Thoracic aorta (tissue), 2 donors: ENCODE results near the gene MTRF1. TPM values are rescaled to one million over a fixed set of nuclear protein-coding genes. Genes with fewer than 3 reads are reported as not detected.

Experiments
- ATAC-seq: fragments of 150-250 bp; one replicate; pipeline ENCODE4 v1.8.0; 2017; ENCODE audit warnings: low read depth; ENCODE audit not compliant: insufficient number of reproducible peaks, low FRiP score
- DNase-seq: peaks from one replicate; pipeline ENCODE4 v3.0.0-alpha.2; 2020; ENCODE audit warnings: low spot score
- H3K27ac ChIP-seq, 2 donors: fragments of 200-600 bp; sonication (generic); 1 replicate in 1 of 2; 2 replicates in 1 of 2; pipeline ENCODE4 v1.5.1; 2016; ENCODE audit warnings: mild to moderate bottlenecking in 2 of 2, moderate library complexity in 2 of 2
- H3K27me3 ChIP-seq: fragments of 200-600 bp; sonication (generic); replicated peaks from 2 replicates; pipeline ENCODE4 v1.6.0; 2016; ENCODE audit warnings: mild to moderate bottlenecking; ENCODE audit not compliant: insufficient read depth
- H3K36me3 ChIP-seq: fragments of 200-600 bp; sonication (generic); one replicate; pipeline ENCODE4 v1.5.1; 2016
- H3K4me1 ChIP-seq, 2 donors: fragments of 200-600 bp; sonication (generic); 1 replicate in 1 of 2; 2 replicates in 1 of 2; pipeline versions ENCODE4 v1.5.1 to v1.6.0; 2016; ENCODE audit warnings: low read depth in 2 of 2, mild to moderate bottlenecking in 1 of 2; ENCODE audit not compliant: control insufficient read depth in 1 of 2
- H3K4me3 ChIP-seq: fragments of 200-600 bp; sonication (generic); 2 replicates; pipeline ENCODE4 v1.5.1; 2016; ENCODE audit warnings: mild to moderate bottlenecking
- H3K9me3 ChIP-seq: fragments of 200-600 bp; sonication (generic); 2 replicates; pipeline ENCODE4 v1.5.1; 2016
- CTCF ChIP-seq: fragments of 200-600 bp; sonication (generic); IDR thresholded peaks from one replicate; pipeline ENCODE4 v1.5.1; 2019; ENCODE audit warnings: antibody characterized with exemption
- total RNA-seq, 2 donors: library from RNA; depleted of rRNA; stranded (reverse); fragments of >200 nt; gene quantifications; one replicate each; pipeline versions ENCODE4 v1.1.0 to v1.2.3, GENCODE V29; 2016

MTRF1 gene
- total RNA-seq, 2 donors from 2014 or later: 2.3 to 13.9 TPM

GRCh38 chr13:41212881-41213280 is 50.5 kb downstream of the MTRF1 start:
- H3K9me3 ChIP-seq: peaks cover 7% of the 10 kb centered on the region
- no peaks in the 10 kb centered on the region for H3K27me3 ChIP-seq
- no peaks in the 10 kb centered on the region for H3K4me1 ChIP-seq
- no peaks in the 10 kb centered on the region for H3K36me3 ChIP-seq
- H3K4me3 ChIP-seq: no peak overlapping the region
- ATAC-seq (no peak), DNase-seq (no peak)
- no peak for TF ChIP-seq CTCF
- no peak overlapping the region for H3K27ac ChIP-seq

- H3K36me3 ChIP-seq: no peaks in the 10 kb centered on the region
- DNase-seq (no peak), ATAC-seq (no peak)
- H3K27ac ChIP-seq: no peak overlapping the region
- H3K9me3 ChIP-seq: peaks cover 7% of the 10 kb centered on the region
- H3K4me3 ChIP-seq: no peak overlapping the region
- H3K27me3 ChIP-seq: no peaks in the 10 kb centered on the region
- no peak for TF ChIP-seq CTCF
- H3K4me1 ChIP-seq: no peaks in the 10 kb centered on the region
Observed at GRCh38 chr13:41211062-41211461, 52.3 kb downstream of the MTRF1 start.

- H3K9me3 ChIP-seq: peaks cover 4% of the 10 kb centered on the region
- no peak for ATAC-seq
- no peak for DNase-seq
- TF ChIP-seq CTCF: no peak
- H3K27ac ChIP-seq: no peak overlapping the region
- H3K27me3 ChIP-seq: no peaks in the 10 kb centered on the region
- no peak overlapping the region for H3K4me3 ChIP-seq
- no peaks in the 10 kb centered on the region for H3K36me3 ChIP-seq
- peaks cover 0 to 18% of the 10 kb centered on the region in 2 donors for H3K4me1 ChIP-seq
Observed at GRCh38 chr13:41206467-41206866, 56.9 kb downstream of the MTRF1 start.

- TF ChIP-seq CTCF: no peak
- no peak for ATAC-seq
- peaks cover 0 to 18% of the 10 kb centered on the region in 2 donors for H3K4me1 ChIP-seq
- H3K9me3 ChIP-seq: no peaks in the 10 kb centered on the region
- no peaks in the 10 kb centered on the region for H3K27me3 ChIP-seq
- H3K36me3 ChIP-seq: no peaks in the 10 kb centered on the region
- no peak overlapping the region for H3K4me3 ChIP-seq
- peak overlapping the region in 1 of 2 donors; percentile 41 for H3K27ac ChIP-seq
- no peak for DNase-seq
Observed at GRCh38 chr13:41203810-41204209, 59.6 kb downstream of the MTRF1 start.

GRCh38 chr13:41200126-41200525 is 63.2 kb downstream of the MTRF1 start:
- Histone ChIP-seq H3K4me3 (no peak overlapping the region), H3K27me3 (no peaks in the 10 kb centered on the region), H3K27ac (no peak overlapping the region), H3K36me3 (no peaks in the 10 kb centered on the region), H3K4me1 (peaks cover 0 to 18% of the 10 kb centered on the region in 2 donors), H3K9me3 (no peaks in the 10 kb centered on the region)
- TF ChIP-seq CTCF: no peak
- no peak for ATAC-seq
- no peak for DNase-seq
